WTC11 (cell line): ENCODE data around the gene PGA5.
"Not testable (repeated sequence)": the region's sequence is repeated elsewhere in the genome, so short reads cannot be mapped to it uniquely, and the experiment has no call there.

Experiments used
- CTCF ChIP-seq: fragments of 200-600 bp; IDR thresholded peaks from 2 replicates; pipeline ENCODE4 v1.8.0; 2022; ENCODE audit warnings: antibody characterized with exemption
- NFE2L1 ChIP-seq: sonication (generic); formaldehyde crosslinking; IDR thresholded peaks from 2 replicates; pipeline ENCODE4 v1.8.1; 2023; ENCODE audit warnings: missing genetic modification reagents
- PRDM15 ChIP-seq: sonication (generic); formaldehyde crosslinking; IDR thresholded peaks from 2 replicates; pipeline ENCODE4 v1.8.0; 2022; ENCODE audit warnings: missing genetic modification reagents
- TCF7 ChIP-seq: sonication (generic); formaldehyde crosslinking; IDR thresholded peaks from 2 replicates; pipeline ENCODE4 v1.8.0; 2022; ENCODE audit warnings: mild to moderate bottlenecking, low read depth, missing genetic modification reagents, moderate library complexity

GRCh38 chr11:61249201-61249600 lies 8.2 kb downstream of the PGA5 start:
- TF ChIP-seq NFE2L1 (CRISPR knock-in tag); CTCF; TCF7 (CRISPR knock-in tag); PRDM15 (CRISPR knock-in tag): not testable (repeated sequence)
